Posterior vena cava (tissue), 2 donors: Measurements from ENCODE around the gene ASCC1. TPM values are rescaled to one million over a fixed set of nuclear protein-coding genes. Genes with fewer than 3 reads are reported as not detected.

Experiments
- DNase-seq: peaks from one replicate; pipeline ENCODE4 v3.0.0-alpha.2; 2020; ENCODE audit warnings: low spot score
- intact Hi-C, 2 donors: fragments of 100-400 bp; cut with DNase I; formaldehyde crosslinking; loops; one replicate each; pipeline versions ENCODE4 v1.14.1 to v1.14.2; 2022 to 2023
- long read RNA-seq, 2 donors: library from polyadenylated mRNA; unstranded; transcript quantifications; one replicate each; pipeline ENCODE4 v2.0.0, GENCODE V29; 2020 to 2021
- total RNA-seq, 2 donors: library from RNA; stranded (reverse); fragmentation: NEBNext Ultra II Directional; extraction: Animal tissue kit (Norgen Biotek cat#: 25700); gene quantifications; one replicate each; pipeline ENCODE4 v1.2.1, GENCODE V29; 2021
- donor health status: DM: yes; HTN: yes; CAD: no.
- donor health status: DM: yes; HTN: yes; CAD: no.

The ASCC1 gene
- total RNA-seq, result 10 to 100 TPM; 28.3 to 37.7 TPM
- long read RNA-seq, donor 1, partial matches to known transcripts, result 0 of 9 reads
- long read RNA-seq, donor 1, other reads (novel, unspliced or antisense), result 8 of 9 reads
- long read RNA-seq, donor 2, transcript ASCC1-202 (10 exons, 2,002 nt), result major isoform, 11 of 38 reads
- long read RNA-seq, donor 2, partial matches to known transcripts, result 2 of 38 reads
- long read RNA-seq, donor 2, other reads (novel, unspliced or antisense), result 25 of 38 reads

DNA sequence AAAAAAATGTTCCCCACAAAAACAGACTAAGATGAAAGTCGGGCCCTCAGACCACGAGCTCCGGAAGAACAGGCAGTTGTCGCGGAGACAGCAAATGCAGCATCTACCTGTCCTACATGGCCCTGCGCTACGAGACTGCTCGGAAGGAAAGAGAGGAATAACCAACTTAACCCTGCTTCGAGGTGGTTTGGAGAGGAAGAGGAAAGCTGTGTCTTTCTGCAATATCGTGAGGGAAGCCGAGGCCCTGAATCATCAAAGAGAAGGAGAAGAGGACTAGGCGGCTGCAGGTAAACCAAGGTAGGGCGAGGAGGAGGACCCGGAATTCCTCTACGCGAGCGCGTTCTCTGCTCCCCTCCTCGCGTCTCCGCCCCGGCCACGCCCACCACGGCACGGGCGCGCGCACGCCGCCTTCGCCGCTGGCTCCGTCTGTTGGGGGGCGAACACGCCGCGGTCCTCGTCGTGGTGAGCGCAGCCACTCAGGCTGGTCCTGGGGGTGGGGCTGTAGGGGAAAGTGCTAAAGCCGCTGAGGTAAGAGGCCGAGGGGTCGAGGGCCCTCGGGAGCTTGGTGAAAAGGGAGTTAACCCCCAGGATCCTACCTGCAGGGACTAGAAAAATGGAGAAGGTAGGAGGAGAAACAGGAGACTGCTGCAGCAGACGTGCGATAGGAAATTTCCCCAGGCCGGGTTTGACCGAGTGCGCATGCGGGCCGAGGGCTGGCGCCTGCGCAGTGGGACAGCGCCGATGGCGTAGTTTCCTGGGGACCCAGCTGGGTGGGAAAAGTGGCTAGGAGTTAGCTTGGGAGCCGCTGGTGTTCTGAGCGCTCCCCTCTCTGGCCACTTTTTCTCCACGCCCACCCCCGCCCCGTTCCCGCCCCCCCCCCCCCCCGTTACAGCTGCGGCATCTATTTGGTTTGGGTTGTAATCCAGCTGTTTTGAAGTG lies at the start of gene ASCC1, which contains the start of gene ANAPC16:
TSS of gene ASCC1 (minus strand) at position 666 of the 939 bp plus-strand sequence. CDS start 2,978 bp downstream, outside the sequence.
TSS of gene ANAPC16 (plus strand) at position 402 of the 939 bp plus-strand sequence. CDS start 7,903 bp downstream, outside the sequence.
- intact Hi-C loops, result loop anchor here in 1 of 2 donors (10.0 kb wide), 1 partner anchor 119 kb away; no protein-coding TSS in a partner anchor
- peak; percentile 97 for DNase-seq

DNA sequence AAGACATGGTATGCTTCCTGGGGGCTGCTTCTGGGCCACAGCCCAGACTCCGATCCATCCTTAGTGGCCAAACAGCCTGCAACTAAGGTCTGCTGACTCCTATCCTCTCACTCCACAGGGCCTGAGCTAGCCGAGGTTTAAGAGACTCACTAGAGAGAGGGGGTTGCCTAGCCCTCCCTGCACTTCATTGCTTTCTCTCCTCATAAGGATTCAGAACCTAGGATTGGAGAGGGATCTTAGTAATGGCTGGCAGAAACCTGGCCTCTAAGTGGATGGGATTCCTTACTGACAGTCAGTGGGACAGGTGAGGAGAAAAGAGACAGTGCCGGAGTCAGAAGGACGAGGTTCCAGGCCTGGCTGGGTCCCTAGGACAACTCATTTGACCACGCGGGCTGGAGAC lies 49.4 kb upstream of the ASCC1 start:
- intact Hi-C loops, result no loop called here
- DNase-seq, result no peak

GRCh38 chr10:72264536-72264935 lies 48.5 kb upstream of the ASCC1 start:
- intact Hi-C loops, result no loop called here

DNA sequence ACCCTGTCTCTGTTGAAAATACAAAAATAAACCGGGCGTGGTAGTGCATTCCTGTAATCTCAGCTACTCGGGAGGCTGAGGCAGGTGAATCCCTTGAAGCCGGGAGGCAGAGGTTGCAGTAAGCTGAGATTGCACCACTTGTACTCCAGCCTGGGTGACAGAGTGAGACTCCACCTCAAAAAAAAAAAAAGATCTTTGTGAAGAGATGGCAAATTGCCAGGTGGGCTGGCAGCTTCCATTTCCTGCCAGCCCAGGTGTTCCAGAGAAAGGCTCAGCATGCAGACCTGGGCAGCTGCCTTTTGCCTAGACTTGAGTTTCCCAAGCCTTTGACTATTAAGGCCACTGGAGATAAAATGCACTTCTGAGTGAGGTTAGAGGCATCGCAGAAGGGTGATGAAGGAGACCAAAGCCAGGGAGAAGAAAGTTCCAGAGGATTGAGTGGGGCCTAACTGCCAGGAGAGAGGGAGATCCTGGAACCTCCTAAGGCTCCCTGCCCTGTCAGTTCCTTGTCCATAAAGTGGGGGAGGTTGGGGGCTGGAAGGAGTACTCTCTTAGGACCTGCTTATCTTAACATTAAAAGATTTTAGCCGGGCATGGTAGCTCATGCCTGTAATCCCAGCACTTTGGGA lies 47.7 kb upstream of the ASCC1 start:
- intact Hi-C loops, result no loop called here
- DNase-seq, result no peak

More at GRCh38 chr10:72264536-72264935, 48.5 kb upstream of the ASCC1 start:
- no peak for DNase-seq

DNA sequence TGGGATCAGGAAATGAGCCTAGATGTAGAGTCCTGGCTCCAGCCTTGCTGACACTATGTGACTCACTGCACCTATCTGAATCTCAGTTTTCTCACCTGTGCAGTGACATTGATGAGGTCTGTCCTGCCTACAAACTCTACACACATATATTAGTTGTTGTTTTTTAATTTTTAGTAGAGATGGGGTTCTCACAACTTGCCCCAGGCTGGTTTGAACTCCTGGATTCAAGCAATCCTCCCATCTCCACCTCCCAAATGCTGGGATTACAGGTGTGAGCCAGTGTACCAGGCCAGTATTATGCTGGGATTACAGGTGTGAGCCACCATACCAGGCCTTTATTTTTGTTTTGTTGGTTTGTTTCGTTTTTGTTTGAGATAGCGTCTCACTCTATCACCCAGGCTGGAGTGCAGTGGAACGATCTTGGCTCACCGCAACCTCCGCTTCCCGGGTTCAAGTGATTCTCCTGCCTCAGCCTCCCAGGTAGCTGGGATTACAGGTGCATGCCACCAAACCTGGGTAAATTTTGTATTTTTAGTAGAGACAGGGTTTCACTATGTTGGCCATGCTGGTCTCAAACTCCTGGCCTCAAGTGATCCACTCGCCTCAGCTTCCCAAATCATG lies 45.8 kb upstream of the ASCC1 start:
- DNase-seq, result no peak
- intact Hi-C loops, result no loop called here

DNA sequence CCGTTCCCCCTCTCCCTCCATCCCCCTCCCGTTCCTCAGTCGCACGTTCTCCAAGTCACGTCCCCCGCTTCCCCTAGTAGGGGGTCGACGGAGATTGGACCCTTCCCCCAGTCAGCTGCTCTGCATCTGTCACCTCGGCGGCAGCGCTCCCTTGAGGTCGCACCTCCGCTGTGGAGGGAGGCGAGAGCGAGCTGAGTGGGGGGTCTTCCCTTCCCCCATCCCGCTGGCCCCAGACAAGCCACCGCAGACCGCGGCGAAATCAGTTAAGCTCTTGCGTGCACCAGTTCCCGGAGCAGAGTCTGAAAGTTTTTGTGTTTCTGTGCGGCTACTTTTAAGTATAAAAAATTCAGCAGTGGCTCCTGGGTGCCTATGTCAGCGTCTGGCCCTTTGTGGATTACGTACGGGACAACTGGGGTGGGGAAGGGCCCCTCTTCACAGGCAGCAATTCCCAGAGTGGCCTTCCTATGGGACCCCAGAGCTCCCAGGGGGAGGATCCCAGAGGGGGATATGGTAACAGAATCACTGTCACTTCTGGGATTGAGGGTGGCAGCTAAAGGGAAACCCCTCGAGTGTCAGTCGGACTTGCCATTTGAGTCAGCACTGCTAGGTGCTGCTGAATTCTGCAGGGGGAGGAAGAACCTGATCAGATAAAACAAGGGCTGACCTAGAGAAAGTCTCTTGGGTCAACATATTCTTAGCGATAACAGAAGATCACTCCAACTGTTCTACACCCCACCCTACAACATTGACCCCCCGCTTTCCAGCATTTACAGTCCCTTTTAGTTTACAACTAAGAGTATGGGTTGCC lies 45.1 kb upstream of the ASCC1 start:
- intact Hi-C loops, result no loop called here
- no peak for DNase-seq

GRCh38 chr10:72260239-72260975 lies 44.3 kb upstream of the ASCC1 start:
- intact Hi-C loops, result no loop called here
- DNase-seq, result peak; percentile 95

GRCh38 chr10:72259491-72260238 lies 43.6 kb upstream of the ASCC1 start:
- DNase-seq, result no peak
- intact Hi-C loops, result no loop called here

DNA sequence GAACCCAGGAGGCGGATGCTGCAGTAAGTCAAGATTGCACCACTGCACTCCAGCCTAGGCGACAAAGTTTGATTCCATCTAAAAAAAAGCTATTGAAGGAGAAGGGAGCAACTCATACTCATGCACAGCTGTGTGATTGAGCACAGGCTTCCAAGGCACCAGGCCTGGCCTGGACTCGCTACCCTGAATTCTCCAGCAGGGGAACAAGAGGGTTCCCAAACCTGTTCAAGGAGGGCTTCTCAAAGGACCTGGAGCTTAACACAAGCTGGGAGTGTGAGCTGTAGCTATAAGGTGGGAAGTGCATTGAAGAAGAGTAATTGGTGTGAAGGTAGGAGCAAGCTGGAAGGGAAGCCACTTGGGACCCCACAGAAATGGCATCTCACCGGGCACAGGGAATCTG lies 42.5 kb upstream of the ASCC1 start:
- DNase-seq, result no peak
- intact Hi-C loops, result no loop called here

DNA sequence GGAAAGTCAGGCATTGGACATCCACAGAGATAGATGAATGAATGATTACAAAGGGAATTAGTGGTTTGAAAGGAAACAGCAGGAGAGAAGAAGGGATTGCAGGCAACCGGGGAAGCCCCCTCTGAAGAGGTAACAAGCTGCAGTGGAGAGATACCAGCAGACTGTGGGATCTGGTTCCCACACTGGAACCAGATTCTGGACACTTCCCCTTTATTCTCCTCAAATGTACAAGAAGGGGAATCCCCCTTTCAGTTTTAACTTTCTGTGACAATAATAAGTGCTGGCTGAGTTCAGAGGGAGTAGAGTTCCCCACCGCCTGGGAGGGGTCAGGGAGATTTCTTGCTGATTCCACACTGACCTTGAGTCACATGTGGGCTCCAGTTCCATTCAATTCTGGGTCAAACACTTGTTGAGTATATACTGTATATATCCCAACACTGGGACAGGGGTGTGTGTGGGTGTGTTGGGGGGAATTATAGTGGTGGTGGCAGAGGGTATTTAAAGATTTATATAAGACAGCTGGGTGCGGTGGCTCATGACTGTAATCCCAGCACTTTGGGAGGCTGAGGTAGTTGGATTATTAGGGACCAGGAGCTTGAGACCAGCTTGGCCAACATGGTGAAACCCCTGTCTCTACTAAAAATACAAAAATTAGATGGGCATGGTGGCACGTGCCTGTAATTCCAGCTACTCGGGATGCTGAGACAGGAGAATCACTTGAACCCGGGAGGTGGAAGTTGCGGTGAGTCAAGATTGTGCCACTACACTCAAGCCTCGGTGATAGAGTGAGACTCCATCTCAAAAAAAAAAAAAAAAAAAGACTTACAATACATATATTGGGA lies 41.2 kb upstream of the ASCC1 start:
- intact Hi-C loops, result no loop called here
- no peak for DNase-seq

DNA sequence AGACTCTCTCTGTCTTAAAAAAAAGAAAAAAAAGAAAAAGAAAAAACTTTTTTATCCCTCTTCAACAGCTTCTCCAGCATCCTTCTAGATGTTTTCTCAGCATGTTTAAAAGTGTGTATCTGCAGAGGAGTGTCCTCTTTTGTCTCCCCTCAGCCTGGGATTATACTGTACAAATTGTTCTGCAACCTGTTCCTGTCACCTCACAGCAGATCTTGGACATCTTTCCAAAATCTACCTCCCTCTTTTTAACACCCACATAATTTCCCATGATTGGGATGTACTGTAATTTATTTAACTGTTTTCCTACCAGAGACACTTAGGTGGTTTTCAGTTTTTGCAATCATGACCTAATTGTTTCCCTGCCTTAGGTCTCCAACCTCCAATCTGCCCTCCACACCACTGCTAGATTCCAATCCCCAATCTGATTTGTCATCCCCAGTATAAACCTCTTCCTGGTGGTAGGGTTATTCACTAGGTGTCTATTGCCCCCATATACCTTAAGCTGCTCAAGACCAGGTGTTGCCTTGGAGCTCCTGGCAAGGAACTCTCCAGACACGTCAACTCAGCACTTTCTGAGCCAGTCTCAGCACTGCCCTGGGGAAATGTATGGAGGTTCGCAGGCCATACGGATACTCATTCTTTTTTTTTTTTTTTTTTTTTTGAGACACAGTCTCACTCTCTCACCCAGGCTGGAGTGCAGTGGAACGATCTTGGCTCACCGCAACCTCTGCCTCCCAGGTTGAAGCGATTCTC lies 40.1 kb upstream of the ASCC1 start:
- DNase-seq, result no peak
- intact Hi-C loops, result no loop called here

DNA sequence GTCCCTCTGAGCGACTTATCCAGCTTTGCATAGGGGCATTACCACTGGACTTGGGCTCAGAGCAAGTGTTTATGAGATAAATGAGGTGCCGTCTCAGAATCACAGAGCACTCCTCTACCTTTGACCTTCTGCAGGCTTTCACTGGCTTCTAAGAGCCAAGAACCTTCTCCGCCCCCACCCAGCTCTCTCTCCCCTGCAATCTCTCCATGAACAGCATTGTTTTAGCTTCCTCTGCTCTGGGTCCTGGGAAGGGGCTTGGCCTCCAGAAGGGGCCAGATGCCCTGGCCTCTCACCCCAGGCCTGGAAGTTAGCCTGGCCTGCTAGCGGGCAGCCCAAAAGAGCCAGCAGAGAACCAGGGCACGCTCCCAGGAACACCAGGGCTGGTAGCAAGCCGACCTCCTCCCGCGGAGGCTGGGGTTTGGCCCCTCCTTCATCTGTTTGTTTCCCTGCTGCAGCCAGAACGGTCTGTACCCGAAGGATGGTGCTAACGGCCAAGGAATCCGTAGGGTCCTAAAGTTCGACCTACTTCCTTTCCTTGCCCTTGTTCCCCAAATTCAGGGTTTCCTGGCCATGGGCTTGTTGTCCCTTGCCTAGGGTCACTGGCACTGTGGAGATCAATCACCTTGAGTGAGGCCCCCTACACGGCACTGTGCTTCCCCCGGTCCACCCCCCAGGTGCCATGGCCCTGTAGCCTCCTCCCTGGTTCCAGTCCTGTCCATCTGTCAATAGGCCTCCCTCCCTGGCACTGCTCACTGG lies 38.9 kb upstream of the ASCC1 start:
- intact Hi-C loops, result no loop called here
- DNase-seq, result peak; percentile 95

- intact Hi-C loops, result no loop called here
These were observed 37.5 kb upstream of the ASCC1 start for GRCh38 chr10:72253578-72253977.

DNA sequence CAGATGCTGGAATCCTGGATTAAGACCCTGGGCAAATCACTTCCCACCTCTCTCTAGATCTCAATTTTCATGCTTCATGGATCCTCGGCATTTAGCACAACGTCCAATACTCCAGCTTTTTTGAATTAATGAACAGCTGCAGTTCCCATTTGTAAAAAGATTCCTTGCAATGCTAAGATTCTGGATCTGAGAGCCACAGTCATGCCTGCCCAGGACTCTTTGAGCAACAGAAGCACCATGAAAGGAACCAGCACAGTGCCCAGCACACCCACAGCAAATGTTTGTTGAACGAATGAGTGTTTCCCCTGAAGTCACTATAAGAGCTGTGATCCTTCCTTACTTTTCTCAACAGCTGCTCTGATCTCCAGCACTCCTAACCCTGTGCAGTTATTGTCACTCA lies 36.9 kb upstream of the ASCC1 start:
- intact Hi-C loops, result no loop called here
- no peak for DNase-seq

More at GRCh38 chr10:72253578-72253977, 37.5 kb upstream of the ASCC1 start:
- no peak for DNase-seq

GRCh38 chr10:72251635-72252034 lies 35.6 kb upstream of the ASCC1 start:
- DNase-seq, result no peak
- intact Hi-C loops, result no loop called here
